Activated CD4-positive, CD25-positive, alpha-beta regulatory T cell treated with anti-CD3 and anti-CD28 coated beads, Interleukin-2, amount 50 U/mL, for 24 hours (primary cell): ENCODE measurements around the gene CORO1C.
"Not testable (repeated sequence)": the region's sequence is repeated elsewhere in the genome, so short reads cannot be mapped to it uniquely, and the experiment has no call there.

Experiments
- ATAC-seq, 2 donors: fragments of 150-1000 bp; cut with Tn5 transposase; one replicate each; pipeline ENCODE4 v1.10.0; 2021; ENCODE audit warnings: mild to moderate bottlenecking in 1 of 2, moderate library complexity in 1 of 2

CORO1C gene

GRCh38 chr12:108633081-108633533 lies 98.2 kb downstream of the CORO1C start:
- no peak for ATAC-seq

GRCh38 chr12:108631261-108631660 lies 100.1 kb downstream of the CORO1C start:
- not testable (repeated sequence) for ATAC-seq

- ATAC-seq, result no peak
These were observed 100.7 kb downstream of the CORO1C start for GRCh38 chr12:108630481-108631207.

- ATAC-seq, result peak; percentile 53 to 57
These were observed 101.4 kb downstream of the CORO1C start for GRCh38 chr12:108629824-108630476.

GRCh38 chr12:108629151-108629550 lies 102.2 kb downstream of the CORO1C start:
- no peak for ATAC-seq

- no peak for ATAC-seq
These were observed 104.0 kb downstream of the CORO1C start for GRCh38 chr12:108627134-108627920.

GRCh38 chr12:108625228-108625627 lies 106.1 kb downstream of the CORO1C start:
- ATAC-seq, result no peak

- no peak for ATAC-seq
These were observed 107.7 kb downstream of the CORO1C start for GRCh38 chr12:108623577-108623976.

GRCh38 chr12:108622921-108623514 lies 108.3 kb downstream of the CORO1C start:
- ATAC-seq, result no peak

GRCh38 chr12:108622421-108622820 lies 108.9 kb downstream of the CORO1C start:
- peak in 1 of 2 donors; percentile 40 for ATAC-seq

GRCh38 chr12:108621161-108621560 lies 110.2 kb downstream of the CORO1C start:
- ATAC-seq, result no peak

- no peak for ATAC-seq
These were observed 111.0 kb downstream of the CORO1C start for GRCh38 chr12:108620236-108620879.

- ATAC-seq, result no peak
These were observed 111.8 kb downstream of the CORO1C start for GRCh38 chr12:108619369-108620160.

- ATAC-seq, result not testable (repeated sequence)
These were observed 112.4 kb downstream of the CORO1C start for GRCh38 chr12:108618953-108619274.

GRCh38 chr12:108618079-108618952 lies 113.0 kb downstream of the CORO1C start:
- peak; percentile 37 to 56 for ATAC-seq

GRCh38 chr12:108616941-108617858 lies 114.1 kb downstream of the CORO1C start:
- peak; percentile 94 to 96 for ATAC-seq

GRCh38 chr12:108616359-108616758 lies 115.0 kb downstream of the CORO1C start:
- no peak for ATAC-seq

- ATAC-seq, result no peak
These were observed 115.4 kb downstream of the CORO1C start for GRCh38 chr12:108615918-108616317.

GRCh38 chr12:108614639-108615038 lies 116.7 kb downstream of the CORO1C start:
- no peak for ATAC-seq

GRCh38 chr12:108614041-108614440 lies 117.3 kb downstream of the CORO1C start:
- ATAC-seq, result no peak
